SW 1271 (cell line): ENCODE results near the gene CAMSAP3.
"Not testable (repeated sequence)": the region's sequence is repeated elsewhere in the genome, so short reads cannot be mapped to it uniquely, and the experiment has no call there.

Experiments used
- DNase-seq, 2 experiments: peaks; one replicate each; lab custom pipeline; 2025; lab: John Stamatoyannopoulos, UW

Gene CAMSAP3

GRCh38 chr19:7595466-7596133 lies at the start of gene CAMSAP3:
Gene CAMSAP3 (plus strand): TSS chr19:7595863. CDS start chr19:7596003, 140 bp downstream.
- no peak for DNase-seq

GRCh38 chr19:7545904-7546303 lies 49.8 kb upstream of the CAMSAP3 start:
- DNase-seq: no peak

GRCh38 chr19:7547159-7547558 lies 48.5 kb upstream of the CAMSAP3 start:
- no peak for DNase-seq

GRCh38 chr19:7549429-7550148 lies 46.1 kb upstream of the CAMSAP3 start:
- DNase-seq: no peak

- no peak for DNase-seq
These were observed 45.4 kb upstream of the CAMSAP3 start for GRCh38 chr19:7550169-7550770.

GRCh38 chr19:7550987-7551761 lies 44.5 kb upstream of the CAMSAP3 start:
- DNase-seq: peak in 1 of 2 experiments; percentile 15

- DNase-seq: no peak
These were observed 42.9 kb upstream of the CAMSAP3 start for GRCh38 chr19:7552781-7553180.

- DNase-seq: no peak
These were observed 41.1 kb upstream of the CAMSAP3 start for GRCh38 chr19:7554565-7554964.

- no peak for DNase-seq
These were observed 40.4 kb upstream of the CAMSAP3 start for GRCh38 chr19:7554990-7555864.

- DNase-seq: no peak
These were observed 38.9 kb upstream of the CAMSAP3 start for GRCh38 chr19:7556696-7557315.

- DNase-seq: no peak
These were observed 37.0 kb upstream of the CAMSAP3 start for GRCh38 chr19:7558667-7559066.

GRCh38 chr19:7559102-7559501 lies 36.6 kb upstream of the CAMSAP3 start:
- no peak for DNase-seq

GRCh38 chr19:7560255-7560654 lies 35.4 kb upstream of the CAMSAP3 start:
- no peak for DNase-seq

- no peak for DNase-seq
These were observed 34.3 kb upstream of the CAMSAP3 start for GRCh38 chr19:7561325-7561724.

GRCh38 chr19:7562646-7563393 lies 32.8 kb upstream of the CAMSAP3 start:
- no peak for DNase-seq

- no peak for DNase-seq
These were observed 30.8 kb upstream of the CAMSAP3 start for GRCh38 chr19:7564866-7565265.

- DNase-seq: no peak
These were observed 30.3 kb upstream of the CAMSAP3 start for GRCh38 chr19:7565332-7565731.

- DNase-seq: no peak
These were observed 24.9 kb upstream of the CAMSAP3 start for GRCh38 chr19:7570761-7571160.

GRCh38 chr19:7575434-7576040 lies 20.1 kb upstream of the CAMSAP3 start:
- DNase-seq: no peak

- DNase-seq: not testable (repeated sequence)
These were observed 18.2 kb upstream of the CAMSAP3 start for GRCh38 chr19:7577422-7577821.
